ENCODE measurements around the gene USP35. TPM values are rescaled to one million over a fixed set of nuclear protein-coding genes. Genes with fewer than 3 reads are reported as not detected.

The USP35 gene
- total RNA-seq, 1 experiment from 2014 or later, result 11.3 TPM

- intact Hi-C loops (cut with micrococcal nuclease; ENCODE audit: unreplicated experiment), result no loop called here
- CTCF ChIA-PET, result interaction anchor here (1.3 kb wide), 1 partner anchor 9 kb away, joined by 3 read pairs; no protein-coding TSS in a partner anchor
- POLR2A ChIA-PET, result no interaction called here
Observed at GRCh38 chr11:78219493-78220217, 30.9 kb downstream of the USP35 start.

GRCh38 chr11:78220218-78221157 lies 31.8 kb downstream of the USP35 start:
- POLR2A ChIA-PET, result no interaction called here
- H3K9me3 Mint-ChIP-seq (ENCODE audit: unreplicated experiment), result no peaks in the 10 kb centered on the region
- no peaks in the 10 kb centered on the region for H3K27me3 Mint-ChIP-seq (ENCODE audit: insufficient read depth, unreplicated experiment)
- H3K4me1 Mint-ChIP-seq (ENCODE audit: low read depth, unreplicated experiment), result peaks cover 7% of the 10 kb centered on the region
- no peaks in the 10 kb centered on the region for H3K27me3 ChIP-seq (replicated peaks; ENCODE audit: control insufficient read depth, insufficient read depth, low read length)
- no peak for TF ChIP-seq CTCF (IDR thresholded peaks at IDR 0.05; ENCODE audit: insufficient read depth in 1 of 2, low read depth in 1 of 2, low read length in 1 of 2, severe bottlenecking in 1 of 2, unreplicated experiment in 1 of 2)
- CTCF ChIA-PET, result interaction anchor here (0.5 to 1.3 kb wide), 2 partner anchors 8 to 185 kb away, joined by 3 read pairs; no protein-coding TSS in a partner anchor
- no peak overlapping the region for H3K4me3 ChIP-seq (ENCODE audit: low read depth, low read length)
- no peak overlapping the region for H3K4me3 Mint-ChIP-seq (ENCODE audit: unreplicated experiment)
- intact Hi-C loops (cut with micrococcal nuclease; ENCODE audit: unreplicated experiment), result no loop called here
- no TSS peak for BruUV-seq (replicated peaks)
- peaks cover 86% of the 10 kb centered on the region for H3K36me3 Mint-ChIP-seq (ENCODE audit: insufficient read depth, unreplicated experiment)
- no peak for DNase-seq
- H3K9me3 ChIP-seq, result no peaks in the 10 kb centered on the region
- peak overlapping the region; percentile 23 for H3K27ac Mint-ChIP-seq (ENCODE audit: unreplicated experiment)
- H3K36me3 ChIP-seq (ENCODE audit: control insufficient read depth, insufficient read depth, low read length), result peaks cover 4% of the 10 kb centered on the region; the same call in 1 of the 2 replicates
- no peaks in the 10 kb centered on the region for H3K4me1 ChIP-seq

More at GRCh38 chr11:78219493-78220217, 30.9 kb downstream of the USP35 start:
- DNase-seq, result no peak
- Mint-ChIP-seq H3K4me3 (ENCODE audit: unreplicated experiment) (no peak overlapping the region), H3K9me3 (ENCODE audit: unreplicated experiment) (no peaks in the 10 kb centered on the region), H3K27me3 (ENCODE audit: insufficient read depth, unreplicated experiment) (no peaks in the 10 kb centered on the region), H3K4me1 (ENCODE audit: low read depth, unreplicated experiment) (peaks cover 7% of the 10 kb centered on the region), H3K36me3 (ENCODE audit: insufficient read depth, unreplicated experiment) (peaks cover 85% of the 10 kb centered on the region), H3K27ac (ENCODE audit: unreplicated experiment) (no peak overlapping the region)
- Histone ChIP-seq H3K4me3 (ENCODE audit: low read depth, low read length) (no peak overlapping the region), H3K9me3 (no peaks in the 10 kb centered on the region), H3K27me3 (replicated peaks; ENCODE audit: control insufficient read depth, insufficient read depth, low read length) (no peaks in the 10 kb centered on the region), H3K4me1 (no peaks in the 10 kb centered on the region), H3K36me3 (ENCODE audit: control insufficient read depth, insufficient read depth, low read length) (peaks cover 4% of the 10 kb centered on the region; the same call in 1 of the 2 replicates)
- TF ChIP-seq CTCF (IDR thresholded peaks at IDR 0.05; ENCODE audit: insufficient read depth in 1 of 2, low read depth in 1 of 2, low read length in 1 of 2, severe bottlenecking in 1 of 2, unreplicated experiment in 1 of 2), result no peak
- BruUV-seq (replicated peaks), result no TSS peak
